ENCODE data around the gene TBRG4.

DNA sequence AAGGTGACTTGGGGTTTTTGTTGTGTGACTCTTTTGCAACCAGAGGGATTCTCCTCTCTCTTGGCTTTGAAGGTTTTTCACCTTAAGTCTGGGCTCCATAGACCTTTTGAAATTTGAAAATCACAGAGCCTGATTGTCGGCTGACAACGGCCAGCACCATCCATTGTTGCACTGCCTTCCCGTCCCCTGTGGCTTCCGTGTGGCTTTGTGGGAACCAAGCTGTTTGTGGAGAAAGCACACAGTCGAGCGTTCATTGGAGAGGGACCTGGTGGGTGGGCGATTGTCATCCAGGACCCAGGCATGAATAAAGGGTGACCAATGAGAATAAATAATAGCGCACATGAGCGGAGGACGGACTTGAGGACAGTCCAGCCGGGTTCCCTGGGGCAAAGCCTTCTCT lies 38.7 kb upstream of the TBRG4 start:
- TF ChIP-seq, protein P1, sequence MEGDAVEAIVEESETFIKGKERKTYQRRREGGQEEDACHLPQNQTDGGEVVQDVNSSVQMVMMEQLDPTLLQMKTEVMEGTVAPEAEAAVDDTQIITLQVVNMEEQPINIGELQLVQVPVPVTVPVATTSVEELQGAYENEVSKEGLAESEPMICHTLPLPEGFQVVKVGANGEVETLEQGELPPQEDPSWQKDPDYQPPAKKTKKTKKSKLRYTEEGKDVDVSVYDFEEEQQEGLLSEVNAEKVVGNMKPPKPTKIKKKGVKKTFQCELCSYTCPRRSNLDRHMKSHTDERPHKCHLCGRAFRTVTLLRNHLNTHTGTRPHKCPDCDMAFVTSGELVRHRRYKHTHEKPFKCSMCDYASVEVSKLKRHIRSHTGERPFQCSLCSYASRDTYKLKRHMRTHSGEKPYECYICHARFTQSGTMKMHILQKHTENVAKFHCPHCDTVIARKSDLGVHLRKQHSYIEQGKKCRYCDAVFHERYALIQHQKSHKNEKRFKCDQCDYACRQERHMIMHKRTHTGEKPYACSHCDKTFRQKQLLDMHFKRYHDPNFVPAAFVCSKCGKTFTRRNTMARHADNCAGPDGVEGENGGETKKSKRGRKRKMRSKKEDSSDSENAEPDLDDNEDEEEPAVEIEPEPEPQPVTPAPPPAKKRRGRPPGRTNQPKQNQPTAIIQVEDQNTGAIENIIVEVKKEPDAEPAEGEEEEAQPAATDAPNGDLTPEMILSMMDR (IDR thresholded peaks at IDR 0.05) = no peak
- TF ChIP-seq POLR2AphosphoS5 (IDR thresholded peaks at IDR 0.05) (no peak), POLR2A (IDR thresholded peaks at IDR 0.05) (no peak)
